ENCODE measurements around the gene CDC7.

DNA sequence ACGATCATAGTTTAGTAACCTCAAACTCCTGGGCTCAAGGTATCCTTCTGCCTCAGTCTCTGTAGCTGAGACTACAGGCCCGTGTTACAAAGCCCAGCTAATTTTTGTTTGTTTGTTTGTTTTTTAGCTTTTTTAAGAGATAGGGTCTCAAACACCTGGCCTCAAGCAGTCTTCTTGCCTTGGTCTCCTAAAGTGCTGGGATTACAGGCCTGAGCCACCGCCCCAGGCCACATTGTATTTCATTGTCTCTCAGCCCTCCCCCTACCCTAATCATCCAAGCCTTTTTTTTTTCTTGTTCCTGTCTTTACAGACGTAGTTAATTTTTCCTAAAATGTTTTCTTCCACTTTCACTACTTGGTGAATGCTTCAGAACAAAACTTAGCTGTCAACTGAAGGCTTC lies 5.4 kb downstream of the CDC7 start:
- TF ChIP-seq BHLHE40 (IDR thresholded peaks at IDR 0.05; ENCODE audit: borderline replicate concordance): no peak
- no peak for TF ChIP-seq TARDBP (IDR thresholded peaks at IDR 0.05)
- no peak for TF ChIP-seq ELF4 (IDR thresholded peaks at IDR 0.05)
- TF ChIP-seq ZNF384 (IDR thresholded peaks at IDR 0.05): no peak
- TF ChIP-seq FOXK2 (IDR thresholded peaks at IDR 0.05): no peak
- no peak for TF ChIP-seq LEF1 (IDR thresholded peaks at IDR 0.05; ENCODE audit: borderline replicate concordance)
- TF ChIP-seq HDGF (IDR thresholded peaks at IDR 0.05; ENCODE audit: borderline replicate concordance): no peak
- TF ChIP-seq SP1 (IDR thresholded peaks at IDR 0.05): no peak
- no peak for TF ChIP-seq FOXA1 (IDR thresholded peaks at IDR 0.05)
- TF ChIP-seq NFRKB (IDR thresholded peaks at IDR 0.05): no peak
- no peak for TF ChIP-seq SUZ12 (IDR thresholded peaks at IDR 0.05)
- TF ChIP-seq FOXM1 (IDR thresholded peaks at IDR 0.05; ENCODE audit: borderline replicate concordance): no peak
